GM18507 (cell line): ENCODE results near the gene HYAL1.
"Not testable (repeated sequence)": the region's sequence is repeated elsewhere in the genome, so short reads cannot be mapped to it uniquely, and the experiment has no call there.

Experiments
- DNase-seq: peaks from one replicate; pipeline ENCODE4 v3.0.0; 2011; ENCODE audit warnings: low read depth; ENCODE audit not compliant: insufficient read length; ENCODE audit errors: extremely low spot score
- FAIRE-seq: peaks from 2 replicates; lab custom pipeline; 2011; peaks lifted over from hg19 to GRCh38; lab: Jason Lieb, UNC

Gene HYAL1

DNA sequence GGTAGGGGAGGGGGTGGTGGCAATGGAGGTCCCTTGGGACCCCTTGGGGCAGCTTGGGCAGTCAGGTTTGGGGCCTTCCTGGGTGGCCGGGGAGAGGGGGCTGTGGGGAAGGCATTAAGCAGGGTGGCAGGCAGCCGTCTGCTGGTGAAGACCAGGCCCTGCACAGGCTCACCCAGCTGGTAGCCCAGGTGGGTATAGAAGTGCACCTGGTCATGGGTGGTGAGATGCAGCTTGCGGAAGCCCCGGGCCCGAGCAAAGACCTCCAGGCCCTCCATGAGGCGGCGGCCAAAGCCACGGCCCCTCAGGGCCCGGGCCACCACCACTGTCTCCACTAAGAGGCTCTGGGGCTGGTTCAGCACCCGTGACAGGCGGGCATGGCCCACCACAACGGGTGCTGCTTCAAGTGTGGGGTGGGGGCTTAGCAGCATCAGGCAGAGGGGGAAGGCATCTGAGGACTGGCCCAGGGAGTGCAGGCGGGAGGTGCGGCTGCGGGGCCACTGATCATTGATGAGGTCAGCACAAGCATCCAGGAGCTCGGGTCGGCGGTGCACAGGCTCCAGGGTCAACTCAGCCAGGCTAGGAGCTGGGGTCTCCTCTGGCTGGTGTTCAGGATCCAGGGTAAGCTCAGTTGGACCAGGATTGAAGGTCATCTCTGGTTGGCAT is 6.5 kb downstream of the HYAL1 start:
- FAIRE-seq, result no peak
- no peak for DNase-seq

GRCh38 chr3:50295553-50296431 is 7.6 kb downstream of the HYAL1 start:
- FAIRE-seq, result no peak
- no peak for DNase-seq

GRCh38 chr3:50294492-50295403 is 8.6 kb downstream of the HYAL1 start:
- FAIRE-seq, result no peak
- DNase-seq, result no peak

GRCh38 chr3:50294089-50294488 is 9.3 kb downstream of the HYAL1 start:
- DNase-seq, result no peak

GRCh38 chr3:50293079-50293801 is 10.1 kb downstream of the HYAL1 start:
- DNase-seq (no peak), FAIRE-seq (no peak)

More at GRCh38 chr3:50294089-50294488, 9.3 kb downstream of the HYAL1 start:
- FAIRE-seq, result no peak

DNA sequence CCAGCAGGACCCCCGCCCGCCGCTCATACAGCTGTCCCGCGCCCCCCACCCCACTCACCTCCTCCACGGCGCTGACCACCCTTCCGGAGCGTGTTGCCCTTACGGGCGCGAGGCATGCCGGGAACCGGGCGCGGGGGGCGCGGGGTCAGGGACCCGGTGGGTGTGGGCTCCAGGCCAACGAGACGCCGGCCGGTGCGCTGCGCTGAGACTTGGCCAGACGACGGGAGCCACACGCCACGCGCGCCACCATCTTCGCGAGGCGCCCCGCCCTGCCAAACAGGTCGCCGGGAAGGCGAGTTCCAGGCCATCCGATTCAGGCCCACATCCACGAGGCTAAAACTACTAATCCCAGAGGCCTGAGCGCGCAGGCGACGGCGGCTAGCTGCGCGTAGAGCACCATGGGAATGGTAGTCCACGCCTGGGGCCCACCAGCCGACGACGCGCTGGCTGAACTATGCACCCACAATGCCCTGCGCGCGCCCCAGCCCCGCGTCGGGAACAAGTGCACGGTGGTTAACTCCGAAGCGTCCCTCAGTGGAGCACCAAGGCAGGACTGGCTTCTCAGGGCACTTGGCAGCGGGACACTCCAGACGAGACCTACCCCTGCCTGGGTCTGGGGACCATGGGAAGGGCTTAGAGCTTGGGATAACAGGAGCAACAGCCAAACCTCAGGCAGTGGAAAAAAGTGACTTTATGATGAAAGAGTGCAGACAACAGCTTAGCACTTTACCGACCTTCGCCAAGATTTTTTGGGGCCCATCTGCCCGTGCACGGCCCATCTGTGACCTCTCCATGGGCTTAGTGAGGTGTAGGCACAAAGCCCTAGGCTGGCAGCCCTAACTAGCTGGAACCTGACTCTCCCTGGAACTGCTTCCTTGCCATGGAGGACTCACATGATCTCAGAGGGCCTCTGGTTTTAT is 11.0 kb downstream of the HYAL1 start, which contains the start of gene IFRD2:
Gene IFRD2, minus strand, starts transcription at position 271 of the 920 bp plus-strand sequence. Its CDS starts 155 bp downstream, at position 116.
- FAIRE-seq (peak; percentile 100), DNase-seq (peak; percentile 89)

- no peak for DNase-seq
- FAIRE-seq, result no peak
These were observed 13.2 kb downstream of the HYAL1 start for GRCh38 chr3:50290161-50290641.

DNA sequence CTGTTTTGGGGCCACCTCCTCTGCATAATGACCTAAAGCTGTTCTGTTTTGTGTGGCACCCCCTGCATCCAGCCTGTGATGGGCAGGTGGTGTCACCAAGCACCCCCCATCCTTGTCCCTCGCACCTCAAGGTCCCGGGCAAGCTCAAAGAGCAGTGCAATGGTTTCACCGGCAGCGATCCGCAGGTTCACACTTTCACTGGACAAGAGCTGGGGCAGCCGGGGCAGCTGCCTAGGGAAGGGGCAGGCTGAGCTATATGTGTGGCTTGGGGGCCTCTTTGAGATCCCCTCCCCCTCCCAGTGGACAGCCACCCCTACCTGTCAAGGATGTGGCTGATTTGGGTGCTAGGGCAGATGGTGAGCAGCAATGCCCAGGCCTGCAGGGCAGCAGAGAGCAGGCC is 14.2 kb downstream of the HYAL1 start:
- no peak for FAIRE-seq
- no peak for DNase-seq

DNA sequence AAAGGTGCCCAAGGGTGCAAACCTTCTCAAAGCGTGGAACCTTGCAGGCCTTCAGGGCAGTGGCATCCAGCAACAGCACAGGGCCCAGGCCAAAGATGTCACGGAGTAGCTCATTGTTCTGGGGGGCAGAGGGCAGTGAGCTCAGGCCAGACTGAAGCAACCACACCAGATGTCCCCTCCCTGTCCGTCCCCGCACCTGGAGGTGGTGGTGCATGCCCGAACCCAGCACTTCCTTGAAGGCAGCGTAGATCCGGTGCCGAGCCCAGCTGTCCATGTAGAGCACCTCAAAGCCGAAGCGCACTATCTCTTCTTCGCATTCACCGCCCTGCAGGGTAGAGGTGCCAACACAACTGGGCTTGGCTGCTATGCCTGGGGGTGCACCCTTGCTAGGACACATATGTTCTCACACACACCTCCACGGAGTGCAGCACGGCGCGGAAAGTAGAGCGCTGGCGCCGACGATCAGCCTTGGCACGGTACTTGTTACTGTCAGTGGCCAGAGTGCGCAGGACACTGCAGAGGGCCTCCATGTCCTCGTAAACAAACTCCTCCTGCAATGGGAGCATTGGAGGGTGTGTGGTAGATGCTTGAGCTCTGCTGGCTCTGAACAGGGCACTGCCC is 14.9 kb downstream of the HYAL1 start:
- FAIRE-seq, result no peak
- no peak for DNase-seq

- no peak for FAIRE-seq
- no peak for DNase-seq
These were observed 16.1 kb downstream of the HYAL1 start for GRCh38 chr3:50287262-50287661.

- DNase-seq (no peak), FAIRE-seq (no peak)
These were observed 16.8 kb downstream of the HYAL1 start for GRCh38 chr3:50286322-50287227.

GRCh38 chr3:50284121-50284520 is 19.3 kb downstream of the HYAL1 start:
- DNase-seq, FAIRE-seq: not testable (repeated sequence)

- no peak for FAIRE-seq
- DNase-seq, result no peak
These were observed 23.9 kb downstream of the HYAL1 start for GRCh38 chr3:50279255-50280016.

- no peak for DNase-seq
- FAIRE-seq, result no peak
These were observed 24.5 kb downstream of the HYAL1 start, which contains the start of gene LSMEM2 for GRCh38 chr3:50278880-50279224. Gene LSMEM2, plus strand, starts transcription at chr3:50279087. Its CDS starts 27 bp downstream, at chr3:50279114.

- DNase-seq, result no peak
- FAIRE-seq, result no peak
These were observed 25.1 kb downstream of the HYAL1 start for GRCh38 chr3:50278123-50278879.
